ENCODE measurements around the gene HECTD4.

Gene HECTD4

DNA sequence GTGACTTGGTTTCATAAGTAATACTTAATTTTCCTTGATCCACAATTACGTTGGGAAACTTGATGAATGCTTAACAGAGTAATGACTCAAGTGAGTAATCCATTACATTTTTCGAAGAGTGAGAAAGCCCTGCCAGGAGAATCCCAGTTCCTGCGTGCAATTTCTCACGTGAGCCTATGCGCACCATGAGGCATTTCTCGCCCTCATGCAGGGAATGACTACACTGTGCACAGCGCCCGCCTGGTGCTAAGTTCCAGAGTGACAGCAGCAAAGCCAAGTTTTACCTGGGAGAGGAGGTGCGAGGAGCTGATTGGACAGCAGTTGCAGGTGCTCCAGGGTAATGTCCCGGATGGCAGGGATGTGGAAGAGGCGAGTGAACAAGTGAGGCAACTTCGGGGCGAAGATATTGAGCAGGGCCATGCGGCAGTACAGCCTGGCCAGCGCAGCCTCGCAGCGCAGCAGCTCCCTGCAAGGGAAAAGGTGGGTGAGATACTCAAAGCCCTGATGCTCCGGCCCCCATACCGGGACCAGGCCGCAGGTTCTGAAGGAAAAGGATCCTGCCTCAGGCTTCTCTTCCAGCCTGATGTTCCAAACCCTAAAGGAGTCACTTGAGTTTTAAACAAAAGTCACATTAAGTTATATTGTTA lies 187.5 kb downstream of the HECTD4 start:
- Histone ChIP-seq H3K9ac (no peak overlapping the region), H3K36me3 (peaks cover 79 to 100% (median 95%) of the 10 kb centered on the region in 11 experiments), H3K27ac (no peak overlapping the region), H4K20me1 (peaks cover 0 to 7% (median 0%) of the 10 kb centered on the region in 11 experiments; a peak in 1 of 22 replicates), H3K4me2 (no peak overlapping the region), H3K4me3 (no peak overlapping the region), H3K9me3 (replicated peaks in 1 of 11) (no peaks in the 10 kb centered on the region), H3K4me1 (no peaks in the 10 kb centered on the region), H3K27me3 (no peaks in the 10 kb centered on the region)
- no peak for TF ChIP-seq Cebpa-rat (IDR thresholded peaks at IDR 0.05)

DNA sequence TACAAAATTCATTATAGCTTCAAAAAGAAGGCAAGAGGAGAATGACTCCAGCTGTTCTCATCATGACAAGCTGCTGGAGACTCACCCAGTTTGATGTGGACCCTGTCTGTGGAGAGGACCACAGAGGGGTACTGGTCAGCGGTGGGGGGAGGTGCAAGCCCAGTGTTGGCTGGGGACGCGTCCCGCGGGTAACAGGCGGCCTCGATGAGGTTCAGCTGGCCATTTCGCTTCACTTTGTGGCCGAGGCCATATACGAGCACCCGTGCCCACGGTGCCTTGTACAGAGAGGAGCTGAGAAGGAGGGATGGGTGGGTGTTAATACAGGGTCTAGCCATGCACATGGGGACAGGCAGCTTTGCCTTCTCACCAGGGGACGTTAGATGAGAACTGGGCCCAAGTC lies 189.8 kb downstream of the HECTD4 start:
- no peaks in the 10 kb centered on the region for H3K4me1 ChIP-seq
- no peaks in the 10 kb centered on the region for H3K9me3 ChIP-seq (replicated peaks in 1 of 11)
- no peak for TF ChIP-seq Cebpa-rat (IDR thresholded peaks at IDR 0.05)
- H4K20me1 ChIP-seq: no peaks in the 10 kb centered on the region; a peak in 1 of 22 replicates
- H3K27ac ChIP-seq: no peak overlapping the region
- H3K9ac ChIP-seq: no peak overlapping the region
- H3K27me3 ChIP-seq: no peaks in the 10 kb centered on the region
- peaks cover 84 to 100% (median 95%) of the 10 kb centered on the region in 11 experiments for H3K36me3 ChIP-seq
- H3K4me3 ChIP-seq: no peak overlapping the region
- no peak overlapping the region for H3K4me2 ChIP-seq

DNA sequence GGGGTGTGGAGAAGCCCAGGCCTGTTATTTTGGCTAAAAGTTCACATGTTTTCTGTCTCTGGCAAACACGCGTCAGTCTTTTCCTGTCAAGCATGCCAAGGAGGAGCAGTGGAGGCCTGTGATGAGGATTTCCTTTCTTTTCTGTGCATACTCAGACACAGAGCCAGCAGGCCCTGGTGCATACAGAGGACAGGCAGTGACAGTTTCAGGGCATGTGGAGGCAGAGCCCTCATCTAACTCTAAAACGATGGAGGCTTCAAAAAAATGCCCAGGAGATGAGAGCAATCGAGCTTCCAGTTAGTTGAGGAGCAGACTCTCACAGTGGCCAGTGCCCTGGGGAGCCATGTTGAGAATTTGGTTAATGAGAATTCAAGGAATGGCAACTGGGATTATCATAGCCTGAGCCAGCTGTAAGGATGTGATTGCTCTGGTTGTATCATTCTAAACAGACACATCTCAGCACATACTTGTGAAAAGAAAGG lies 190.3 kb downstream of the HECTD4 start:
- Histone ChIP-seq H3K9me3 (replicated peaks in 1 of 11) (no peaks in the 10 kb centered on the region), H3K4me1 (no peaks in the 10 kb centered on the region), H3K4me3 (no peak overlapping the region), H3K9ac (no peak overlapping the region), H4K20me1 (no peaks in the 10 kb centered on the region; a peak in 1 of 22 replicates), H3K4me2 (no peak overlapping the region), H3K27ac (no peak overlapping the region), H3K36me3 (peaks cover 83 to 100% (median 94%) of the 10 kb centered on the region in 11 experiments), H3K27me3 (no peaks in the 10 kb centered on the region)
- no peak for TF ChIP-seq Cebpa-rat (IDR thresholded peaks at IDR 0.05)

DNA sequence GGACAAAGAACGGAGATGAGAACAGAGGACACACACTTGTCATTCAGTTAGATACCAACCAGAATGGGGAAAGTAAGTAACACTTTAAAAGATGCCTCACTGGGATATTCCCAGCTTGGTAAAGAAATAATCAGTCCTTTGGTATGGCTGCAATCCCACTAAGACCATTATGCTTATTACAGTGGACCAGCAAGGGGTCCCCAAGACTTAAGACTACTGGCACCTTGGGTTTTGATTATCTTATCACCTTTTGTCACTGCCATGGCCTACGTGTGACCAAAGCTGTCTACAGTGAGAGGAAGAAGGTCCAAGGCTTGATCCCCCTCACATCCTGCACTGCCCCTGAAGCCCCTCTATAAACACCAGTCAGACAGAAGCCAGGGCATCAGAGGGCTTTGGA lies 191.0 kb downstream of the HECTD4 start:
- H3K27ac ChIP-seq: no peak overlapping the region
- H3K4me2 ChIP-seq: no peak overlapping the region
- H3K4me1 ChIP-seq: no peaks in the 10 kb centered on the region
- H4K20me1 ChIP-seq: no peaks in the 10 kb centered on the region; a peak in 1 of 22 replicates
- no peak overlapping the region for H3K9ac ChIP-seq
- H3K9me3 ChIP-seq (replicated peaks in 1 of 11): no peaks in the 10 kb centered on the region
- no peak for TF ChIP-seq Cebpa-rat (IDR thresholded peaks at IDR 0.05)
- no peaks in the 10 kb centered on the region for H3K27me3 ChIP-seq
- peaks cover 84 to 100% (median 94%) of the 10 kb centered on the region in 11 experiments for H3K36me3 ChIP-seq
- H3K4me3 ChIP-seq: no peak overlapping the region

- H3K27ac ChIP-seq: no peak overlapping the region
- H3K9me3 ChIP-seq (replicated peaks in 1 of 11): no peaks in the 10 kb centered on the region
- H3K4me1 ChIP-seq: no peaks in the 10 kb centered on the region
- H3K36me3 ChIP-seq: peaks cover 83 to 100% (median 93%) of the 10 kb centered on the region in 11 experiments
- no peaks in the 10 kb centered on the region; a peak in 1 of 22 replicates for H4K20me1 ChIP-seq
- no peak overlapping the region for H3K9ac ChIP-seq
- no peak for TF ChIP-seq Cebpa-rat (IDR thresholded peaks at IDR 0.05)
- no peak overlapping the region for H3K4me3 ChIP-seq
- no peaks in the 10 kb centered on the region for H3K27me3 ChIP-seq
- no peak overlapping the region for H3K4me2 ChIP-seq
Observed at GRCh38 chr12:112190231-112191025, 191.8 kb downstream of the HECTD4 start.

- no peak for TF ChIP-seq Cebpa-rat (IDR thresholded peaks at IDR 0.05)
- H3K4me1 ChIP-seq: no peaks in the 10 kb centered on the region
- peaks cover 0 to 11% (median 0%) of the 10 kb centered on the region in 11 experiments; a peak in 2 of 22 replicates for H4K20me1 ChIP-seq
- H3K9me3 ChIP-seq (replicated peaks in 1 of 11): no peaks in the 10 kb centered on the region
- no peak overlapping the region for H3K9ac ChIP-seq
- no peaks in the 10 kb centered on the region for H3K27me3 ChIP-seq
- H3K36me3 ChIP-seq: peaks cover 83 to 100% (median 94%) of the 10 kb centered on the region in 11 experiments
- no peak overlapping the region for H3K27ac ChIP-seq
- H3K4me2 ChIP-seq: no peak overlapping the region
- H3K4me3 ChIP-seq: no peak overlapping the region
Observed at GRCh38 chr12:112188130-112188830, 194.0 kb downstream of the HECTD4 start.

DNA sequence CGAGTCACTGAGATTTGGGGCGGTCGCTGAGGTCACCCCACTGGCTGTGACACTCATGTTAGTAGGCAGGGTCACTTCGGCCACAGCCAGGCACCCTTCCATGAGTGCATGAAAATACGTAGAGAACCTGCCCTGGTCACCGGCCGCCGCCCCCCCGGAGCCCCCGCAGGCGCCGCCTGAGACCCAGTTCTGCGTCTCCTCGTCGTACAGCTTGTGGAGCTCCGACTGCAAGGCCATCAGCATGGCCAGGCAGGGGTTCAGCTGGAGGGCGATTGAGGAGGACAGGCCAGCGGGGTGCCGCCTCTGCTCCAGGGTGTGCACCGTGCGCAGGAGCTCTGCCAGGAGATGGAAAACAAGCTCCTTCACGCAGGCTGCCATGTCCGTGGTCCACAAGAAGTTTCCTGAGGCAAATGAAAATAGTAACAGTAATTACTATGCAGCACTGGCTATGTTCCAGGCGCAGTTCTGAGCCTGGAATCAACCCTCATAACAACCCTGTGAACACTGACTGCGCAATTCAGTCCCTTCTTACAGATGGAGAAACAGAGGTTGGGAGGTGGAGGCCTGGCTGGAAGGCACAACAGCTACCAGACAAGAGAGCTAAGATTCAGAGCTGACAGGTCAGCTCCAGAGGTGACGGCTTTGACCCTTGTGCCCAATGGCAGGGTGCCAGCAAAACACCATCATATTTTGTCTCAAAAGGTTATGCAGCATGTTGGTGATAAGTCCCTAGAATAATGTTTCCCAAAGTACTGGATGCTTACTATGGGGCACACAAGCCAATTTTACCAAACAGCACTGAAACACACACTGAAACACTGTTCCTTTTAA lies 196.9 kb downstream of the HECTD4 start:
- no peak overlapping the region for H3K9ac ChIP-seq
- peaks cover 80 to 100% (median 93%) of the 10 kb centered on the region in 11 experiments for H3K36me3 ChIP-seq
- no peak for TF ChIP-seq Cebpa-rat (IDR thresholded peaks at IDR 0.05)
- no peaks in the 10 kb centered on the region for H3K27me3 ChIP-seq
- H3K27ac ChIP-seq: no peak overlapping the region
- H3K4me2 ChIP-seq: no peak overlapping the region
- peaks cover 0 to 18% (median 0%) of the 10 kb centered on the region in 11 experiments; a peak in 1 of 22 replicates for H4K20me1 ChIP-seq
- H3K4me3 ChIP-seq: no peak overlapping the region
- H3K9me3 ChIP-seq (replicated peaks in 1 of 11): no peaks in the 10 kb centered on the region
- H3K4me1 ChIP-seq: no peaks in the 10 kb centered on the region

- H3K9me3 ChIP-seq (replicated peaks in 1 of 11): no peaks in the 10 kb centered on the region
- H3K4me2 ChIP-seq: no peak overlapping the region
- H4K20me1 ChIP-seq: peaks cover 0 to 18% (median 0%) of the 10 kb centered on the region in 11 experiments; a peak in 2 of 22 replicates
- no peak for TF ChIP-seq Cebpa-rat (IDR thresholded peaks at IDR 0.05)
- H3K36me3 ChIP-seq: peaks cover 83 to 100% (median 93%) of the 10 kb centered on the region in 11 experiments
- H3K9ac ChIP-seq: no peak overlapping the region
- H3K4me1 ChIP-seq: no peaks in the 10 kb centered on the region
- H3K27me3 ChIP-seq: no peaks in the 10 kb centered on the region
- H3K27ac ChIP-seq: no peak overlapping the region
- no peak overlapping the region for H3K4me3 ChIP-seq
Observed at GRCh38 chr12:112184056-112184887, 198.0 kb downstream of the HECTD4 start.

All from BLaER1 treated with 17β-estradiol and CSF1 and Interleukin-3, amounts not matched to agents 10 nM and 100 nM (cell line).